SK-N-SH (cell line): ENCODE data around the gene APBB2. TPM values are rescaled to one million over a fixed set of nuclear protein-coding genes. Genes with fewer than 3 reads are reported as not detected.

Source experiments
- CTCF ChIA-PET: fragments of 300-600, 350-600 bp; formaldehyde crosslinking; extraction: SDS; loops from one replicate; lab custom pipeline; 2021; lab: Yijun Ruan, JAX
- POLR2A ChIA-PET: fragments of 350-600 bp; sonication (Branson Sonifier 250); formaldehyde crosslinking; extraction: SDS; loops from one replicate; lab custom pipeline; 2020; ENCODE audit warnings: antibody characterized with exemption, inconsistent platforms; lab: Yijun Ruan, JAX
- DNase-seq: peaks from one replicate; pipeline ENCODE4 v3.0.0; 2012
- H2AFZ ChIP-seq: fragments of 200-600 bp; sonication (generic); 2 replicates; pipeline ENCODE4 v1.8.1; 2016; ENCODE audit warnings: antibody characterized with exemption, mild to moderate bottlenecking, low read depth
- H3F3A ChIP-seq: fragments of 200-600 bp; sonication (generic); replicated peaks from 2 replicates; pipeline ENCODE3; 2016; ENCODE audit warnings: antibody characterized with exemption, mild to moderate bottlenecking; ENCODE audit not compliant: insufficient read depth
- H3K27ac ChIP-seq, 2 experiments: fragments of 200-500 bp in 1 of 2; fragments of 200-600 bp in 1 of 2; sonication (Bioruptor generic) in 1 of 2; sonication (generic), shearing (Covaris generic) in 1 of 2; 2 replicates each; pipeline versions ENCODE4 v1.5.1 to v1.6.1; 2014 to 2016; ENCODE audit warnings: low read depth in 2 of 2, inconsistent platforms in 1 of 2, low read length in 1 of 2, mild to moderate bottlenecking in 1 of 2, mixed read lengths in 1 of 2
- H3K27me3 ChIP-seq: fragments of 200-600 bp; sonication (generic), shearing (Covaris generic); 2 replicates; pipeline ENCODE4 v1.6.1; 2016; ENCODE audit warnings: mixed run types; ENCODE audit not compliant: insufficient read depth
- H3K36me3 ChIP-seq, 2 experiments: fragments of 200-500 bp in 1 of 2; fragments of 200-600 bp in 1 of 2; sonication (Bioruptor generic) in 1 of 2; sonication (generic) in 1 of 2; replicated peaks in 1 of 2; 2 replicates each; pipeline versions ENCODE3 to v1.5.1; 2014 to 2016; ENCODE audit warnings: low read length in 1 of 2, mild to moderate bottlenecking in 1 of 2; ENCODE audit not compliant: insufficient read depth in 2 of 2, control insufficient read depth in 1 of 2
- H3K4me1 ChIP-seq, 2 experiments: fragments of 200-500 bp in 1 of 2; fragments of 200-600 bp in 1 of 2; sonication (Bioruptor generic) in 1 of 2; sonication (generic), shearing (Covaris generic) in 1 of 2; 2 replicates each; pipeline versions ENCODE4 v1.5.1 to v1.6.1; 2014 to 2016; ENCODE audit warnings: low read depth in 1 of 2, low read length in 1 of 2, mixed run types in 1 of 2; ENCODE audit not compliant: insufficient read depth in 2 of 2, control insufficient read depth in 1 of 2
- H3K4me2 ChIP-seq: fragments of 200-600 bp; sonication (generic), shearing (Covaris generic); 2 replicates; pipeline ENCODE4 v1.6.1; 2017; ENCODE audit warnings: mixed run types
- H3K4me3 ChIP-seq, 2 experiments: fragments of 200-500 bp in 1 of 2; fragments of 200-600 bp in 1 of 2; sonication (Bioruptor generic) in 1 of 2; sonication (generic), shearing (Covaris generic) in 1 of 2; 2 replicates each; pipeline versions ENCODE4 v1.5.1 to v1.8.1; 2014 to 2016; ENCODE audit warnings: low read depth in 2 of 2, inconsistent platforms in 1 of 2, low read length in 1 of 2, mild to moderate bottlenecking in 1 of 2, mixed read lengths in 1 of 2, moderate library complexity in 1 of 2
- H3K79me2 ChIP-seq: fragments of 200-600 bp; sonication (generic); 2 replicates; pipeline ENCODE4 v1.8.1; 2017; ENCODE audit warnings: mild to moderate bottlenecking; ENCODE audit not compliant: insufficient read depth
- H3K9ac ChIP-seq: fragments of 200-600 bp; sonication (generic); 2 replicates; pipeline ENCODE4 v1.6.1; 2017; ENCODE audit warnings: mixed run types
- H3K9me2 ChIP-seq: fragments of 200-600 bp; sonication (generic); 2 replicates; pipeline ENCODE4 v1.6.1; 2017; ENCODE audit warnings: mixed run types
- H3K9me3 ChIP-seq: fragments of 200-600 bp; sonication (generic); 2 replicates; pipeline ENCODE4 v1.6.1; 2017; ENCODE audit warnings: mixed run types, mild to moderate bottlenecking, moderate library complexity
- H4K20me1 ChIP-seq: fragments of 200-600 bp; sonication (generic); 2 replicates; pipeline ENCODE4 v1.6.1; 2017; ENCODE audit warnings: mild to moderate bottlenecking, mixed run types; ENCODE audit not compliant: insufficient read depth
- CHD2 ChIP-seq: fragments of 150-350 bp; IDR thresholded peaks from 2 replicates; pipeline ENCODE4 v1.6.1; 2018; ENCODE audit warnings: low read length; ENCODE audit not compliant: partially characterized antibody
- ELF1 ChIP-seq: IDR thresholded peaks from 2 replicates; pipeline ENCODE4 v1.4.0; 2012
- GABPA ChIP-seq: IDR thresholded peaks from 2 replicates; pipeline ENCODE4 v1.4.0; 2012; ENCODE audit warnings: low read depth, mild to moderate bottlenecking
- GATA2 ChIP-seq: sonication (generic); formaldehyde crosslinking; IDR thresholded peaks from 2 replicates; pipeline ENCODE4 v1.5.0; 2020; ENCODE audit warnings: mild to moderate bottlenecking, missing genetic modification reagents
- JUND ChIP-seq: IDR thresholded peaks from 2 replicates; pipeline ENCODE4 v1.4.0; 2012
- MAX ChIP-seq: IDR thresholded peaks from 2 replicates; pipeline ENCODE4 v1.4.0; 2012; ENCODE audit warnings: low read depth
- NFIC ChIP-seq: IDR thresholded peaks from 2 replicates; pipeline ENCODE4 v1.4.0; 2012; ENCODE audit warnings: borderline replicate concordance
- PBX3 ChIP-seq: IDR thresholded peaks from 2 replicates; pipeline ENCODE4; 2012
- SIN3A ChIP-seq: IDR thresholded peaks from 2 replicates; pipeline ENCODE4 v1.6.1; 2012; ENCODE audit warnings: low read depth, mild to moderate bottlenecking, low read length, moderate library complexity, borderline replicate concordance
- TAF1 ChIP-seq: IDR thresholded peaks from 2 replicates; pipeline ENCODE4 v1.6.1; 2012; ENCODE audit warnings: low read depth, mild to moderate bottlenecking, low read length, moderate library complexity, borderline replicate concordance
- TEAD4 ChIP-seq: IDR thresholded peaks from 2 replicates; pipeline ENCODE4 v1.4.0; 2012; ENCODE audit warnings: mild to moderate bottlenecking, borderline replicate concordance; ENCODE audit not compliant: insufficient read depth
- USF2 ChIP-seq: fragments of 150-350 bp; IDR thresholded peaks from 2 replicates; pipeline ENCODE4 v1.6.1; 2017; ENCODE audit warnings: antibody characterized with exemption, low read length, low read depth, borderline replicate concordance
- YY1 ChIP-seq: IDR thresholded peaks from 2 replicates; pipeline ENCODE4 v1.4.0; 2012; ENCODE audit warnings: low read depth, mild to moderate bottlenecking
- ZBTB33 ChIP-seq: IDR thresholded peaks from 2 replicates; pipeline ENCODE4 v1.4.0; 2012; ENCODE audit warnings: low read depth, borderline replicate concordance
- WGBS: methylation state at CpG from one replicate; pipeline ENCODE4 v1.1.6; 2017; ENCODE audit warnings: low lambda C conversion rate; 5-methylcytosine and 5-hydroxymethylcytosine counted together
- polyA plus RNA-seq, 3 experiments: library from polyadenylated mRNA; depleted of rRNA; stranded (reverse); fragments of >200 nt; gene quantifications; 2 replicates each; pipeline ENCODE4 v1.2.3, GENCODE V29; 2012

Gene APBB2
- polyA plus RNA-seq, 1 of the 3 experiments (the other 2 are of a cell fraction): 49.8 TPM

GRCh38 chr4:41140410-41140809 lies 73.9 kb downstream of the APBB2 start:
- Histone ChIP-seq H3F3A (peaks cover 59% of the 10 kb centered on the region), H3K4me1 (peaks cover 16 to 30% of the 10 kb centered on the region in 2 experiments), H3K9ac (no peak overlapping the region), H3K27ac (no peak overlapping the region; a peak in 1 of 4 replicates), H3K36me3 (peaks cover 0 to 36% of the 10 kb centered on the region in 2 experiments), H3K9me2 (no peaks in the 10 kb centered on the region), H3K9me3 (no peaks in the 10 kb centered on the region), H3K4me3 (no peak overlapping the region), H3K27me3 (no peaks in the 10 kb centered on the region), H4K20me1 (no peaks in the 10 kb centered on the region), H2AFZ (no peak overlapping the region), H3K79me2 (peaks cover 88% of the 10 kb centered on the region), H3K4me2 (no peak overlapping the region)
- POLR2A ChIA-PET: no interaction called here
- CTCF ChIA-PET: no interaction called here
- DNase-seq: no peak
- TF ChIP-seq CHD2: no peak
- no peak for TF ChIP-seq ELF1
- TF ChIP-seq TEAD4: no peak
- TF ChIP-seq YY1: no peak
- TF ChIP-seq GABPA: no peak
- WGBS: 97% methylated on average over 6 of the region's 6 CpGs

GRCh38 chr4:41137879-41138278 lies 76.5 kb downstream of the APBB2 start:
- H3K27me3 ChIP-seq: no peaks in the 10 kb centered on the region
- H3K4me3 ChIP-seq: no peak overlapping the region
- H3K9me2 ChIP-seq: no peaks in the 10 kb centered on the region
- H3K9me3 ChIP-seq: no peaks in the 10 kb centered on the region
- 88% methylated on average over 7 of the region's 7 CpGs for WGBS
- no peak overlapping the region for H3K4me2 ChIP-seq
- no peak for TF ChIP-seq GABPA
- no peak overlapping the region for H2AFZ ChIP-seq
- ChIA-PET POLR2A (no interaction called here), CTCF (interaction anchor here (1.3 kb wide), 1 partner anchor 25 kb away, joined by 3 read pairs; no protein-coding TSS in a partner anchor)
- H3K9ac ChIP-seq: no peak overlapping the region
- H3K79me2 ChIP-seq: peaks cover 92% of the 10 kb centered on the region
- peaks cover 12% of the 10 kb centered on the region in 2 experiments for H3K4me1 ChIP-seq
- peaks cover 9% of the 10 kb centered on the region; the same call in 1 of the 2 replicates for H4K20me1 ChIP-seq
- peaks cover 0 to 36% of the 10 kb centered on the region in 2 experiments for H3K36me3 ChIP-seq
- H3K27ac ChIP-seq: no peak overlapping the region
- DNase-seq: no peak
- H3F3A ChIP-seq: peaks cover 34% of the 10 kb centered on the region

GRCh38 chr4:41136456-41136855 lies 77.9 kb downstream of the APBB2 start:
- Histone ChIP-seq H3K36me3 (peaks cover 0 to 36% of the 10 kb centered on the region in 2 experiments), H3K79me2 (peaks cover 100% of the 10 kb centered on the region), H3K4me2 (no peak overlapping the region), H2AFZ (no peak overlapping the region), H3K27me3 (no peaks in the 10 kb centered on the region), H3K4me1 (peaks cover 7 to 8% of the 10 kb centered on the region in 2 experiments; a peak in 3 of 4 replicates), H4K20me1 (peaks cover 9% of the 10 kb centered on the region; the same call in 1 of the 2 replicates), H3K9me3 (no peaks in the 10 kb centered on the region), H3K9ac (no peak overlapping the region), H3K27ac (no peak overlapping the region), H3K4me3 (no peak overlapping the region), H3K9me2 (no peaks in the 10 kb centered on the region), H3F3A (peaks cover 20% of the 10 kb centered on the region)
- DNase-seq: no peak
- ChIA-PET POLR2A (no interaction called here), CTCF (interaction anchor here (0.9 to 1.2 kb wide), 3 partner anchors 13 to 76 kb away, joined by 3 read pairs; no protein-coding TSS in a partner anchor)
- 80% methylated on average over 3 of the region's 3 CpGs for WGBS
- no peak for TF ChIP-seq YY1
- no peak for TF ChIP-seq JUND
- no peak for TF ChIP-seq CHD2
- no peak for TF ChIP-seq TEAD4
- no peak for TF ChIP-seq GATA2
- no peak for TF ChIP-seq PBX3
- TF ChIP-seq NFIC: no peak
- no peak for TF ChIP-seq ZBTB33
- TF ChIP-seq TAF1: no peak
- no peak for TF ChIP-seq MAX
- TF ChIP-seq SIN3A: no peak
- no peak for TF ChIP-seq USF2
